Skeletal muscle cell (primary cell): ENCODE measurements around the gene CCDC47.
"Not testable (repeated sequence)": the region's sequence is repeated elsewhere in the genome, so short reads cannot be mapped to it uniquely, and the experiment has no call there.

Experiments used
- DNase-seq: peaks from one replicate; pipeline ENCODE4 v3.0.0-alpha.2; 2010; ENCODE audit warnings: low read depth
- H3K4me3 ChIP-seq: 2 replicates; pipeline ENCODE4 v1.5.1; 2011; ENCODE audit warnings: low read depth, mild to moderate bottlenecking, control low read depth, low read length, moderate library complexity

The CCDC47 gene

GRCh38 chr17:63751806-63752205 lies 21.6 kb downstream of the CCDC47 start:
- DNase-seq = no peak

GRCh38 chr17:63741408-63742173 lies 31.8 kb downstream of the CCDC47 start, which contains the start of gene STRADA:
TSS of gene STRADA (minus strand) at chr17:63741799. CDS start at chr17:63728369, 13,430 bp downstream.
- peak within 1 kb of the TSS; percentile 91 for H3K4me3 ChIP-seq
- peak; percentile 87 for DNase-seq

More at GRCh38 chr17:63751806-63752205, 21.6 kb downstream of the CCDC47 start:
- H3K4me3 ChIP-seq = no peak overlapping the region

GRCh38 chr17:63741143-63741407 lies 32.3 kb downstream of the CCDC47 start:
- peak overlapping the region; percentile 91 for H3K4me3 ChIP-seq
- DNase-seq = no peak

GRCh38 chr17:63740464-63741142 lies 32.8 kb downstream of the CCDC47 start:
- no peak for DNase-seq
- peak overlapping the region; percentile 91 for H3K4me3 ChIP-seq

GRCh38 chr17:63735691-63736090 lies 37.7 kb downstream of the CCDC47 start:
- H3K4me3 ChIP-seq = no peak overlapping the region

GRCh38 chr17:63722403-63722802 lies 51.0 kb downstream of the CCDC47 start:
- no peak overlapping the region for H3K4me3 ChIP-seq
- no peak for DNase-seq

More at GRCh38 chr17:63735691-63736090, 37.7 kb downstream of the CCDC47 start:
- DNase-seq = no peak

GRCh38 chr17:63720194-63720593 lies 53.2 kb downstream of the CCDC47 start:
- DNase-seq, H3K4me3 ChIP-seq: not testable (repeated sequence)

GRCh38 chr17:63718988-63719387 lies 54.4 kb downstream of the CCDC47 start:
- no peak overlapping the region for H3K4me3 ChIP-seq

GRCh38 chr17:63716426-63716825 lies 57.0 kb downstream of the CCDC47 start:
- no peak overlapping the region for H3K4me3 ChIP-seq
- DNase-seq = no peak

More at GRCh38 chr17:63718988-63719387, 54.4 kb downstream of the CCDC47 start:
- DNase-seq = no peak

GRCh38 chr17:63714550-63715277 lies 58.7 kb downstream of the CCDC47 start:
- H3K4me3 ChIP-seq = no peak overlapping the region
- DNase-seq = no peak

- no peak overlapping the region for H3K4me3 ChIP-seq
- DNase-seq = no peak
These were observed 64.3 kb downstream of the CCDC47 start for GRCh38 chr17:63709110-63709509.

GRCh38 chr17:63707151-63707550 lies 66.2 kb downstream of the CCDC47 start:
- DNase-seq = no peak

GRCh38 chr17:63706336-63707082 lies 66.9 kb downstream of the CCDC47 start:
- no peak overlapping the region for H3K4me3 ChIP-seq
- DNase-seq = no peak

More at GRCh38 chr17:63707151-63707550, 66.2 kb downstream of the CCDC47 start:
- no peak overlapping the region for H3K4me3 ChIP-seq

GRCh38 chr17:63705657-63706056 lies 67.7 kb downstream of the CCDC47 start:
- no peak overlapping the region for H3K4me3 ChIP-seq
- DNase-seq = no peak

GRCh38 chr17:63704836-63705235 lies 68.6 kb downstream of the CCDC47 start:
- H3K4me3 ChIP-seq = no peak overlapping the region
- DNase-seq = no peak

- H3K4me3 ChIP-seq = no peak overlapping the region
- DNase-seq = no peak
These were observed 69.2 kb downstream of the CCDC47 start for GRCh38 chr17:63704259-63704576.

- H3K4me3 ChIP-seq = no peak overlapping the region
- DNase-seq = no peak
These were observed 69.7 kb downstream of the CCDC47 start for GRCh38 chr17:63703556-63704258.

GRCh38 chr17:63703029-63703428 lies 70.4 kb downstream of the CCDC47 start:
- no peak overlapping the region for H3K4me3 ChIP-seq
- no peak for DNase-seq

GRCh38 chr17:63702721-63703015 lies 70.7 kb downstream of the CCDC47 start:
- H3K4me3 ChIP-seq = no peak overlapping the region
- DNase-seq = no peak
